Pericardium fibroblast (primary cell): ENCODE measurements around the gene GAR1. TPM values are rescaled to one million over a fixed set of nuclear protein-coding genes. Genes with fewer than 3 reads are reported as not detected.

Experiments used
- total RNA-seq: library from RNA; depleted of rRNA; stranded (reverse); fragments of >200 nt; gene quantifications from 2 replicates; pipeline ENCODE4 v1.2.3, GENCODE V29; 2015

GAR1 gene
- 6.7 and 13.1 TPM in 2 replicates for total RNA-seq

DNA sequence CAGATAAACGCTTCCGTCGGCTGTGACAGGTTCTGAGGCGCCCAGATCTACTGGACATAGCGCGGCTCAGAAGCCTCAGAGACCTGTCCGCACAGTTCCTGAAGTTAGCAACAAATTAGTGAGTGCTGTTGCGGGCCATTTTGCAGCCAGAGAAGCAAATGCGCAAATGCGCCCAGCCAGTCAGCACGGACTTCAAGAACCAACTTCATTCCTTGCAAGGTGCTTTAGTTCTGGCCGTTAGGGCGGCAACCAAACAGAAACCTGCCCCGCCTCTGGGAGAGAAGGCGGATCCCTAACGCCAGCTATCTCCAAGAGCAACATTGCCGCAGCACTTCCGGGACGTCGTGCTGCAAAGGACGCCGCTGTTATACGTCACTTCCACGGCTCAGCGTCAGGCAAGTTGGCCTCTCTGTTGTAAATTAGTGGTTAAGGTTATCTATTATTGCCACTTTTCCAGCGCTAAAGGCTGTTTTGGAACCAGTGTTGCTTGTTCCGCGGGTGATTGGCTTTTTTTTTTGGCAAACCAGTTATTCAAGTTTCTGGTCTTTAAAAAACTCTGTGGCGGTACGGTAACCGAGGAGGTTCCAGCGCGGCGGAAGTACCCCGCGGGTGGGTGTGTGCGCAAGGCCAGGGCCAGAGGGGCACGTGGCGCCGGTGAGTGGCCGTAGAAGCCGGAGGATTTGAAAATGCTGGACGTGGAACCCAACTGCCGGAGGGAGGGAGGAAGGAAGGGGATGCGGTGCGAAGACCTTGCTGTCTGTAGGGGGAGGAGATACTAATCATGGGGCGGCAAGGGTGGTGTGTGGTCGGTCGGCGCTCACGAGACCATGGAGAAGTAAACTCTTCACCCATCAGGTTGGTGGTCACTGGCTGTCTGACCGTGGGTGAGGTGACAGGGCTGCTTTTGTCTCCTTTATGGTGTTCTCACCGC, at the start of gene GAR1:
Gene GAR1, plus strand, starts transcription at position 612 of the 931 bp plus-strand sequence. CDS start 403 bp downstream, outside the sequence.

GRCh38 chr4:109801895-109802319, 13.7 kb upstream of the GAR1 start, which contains the start of gene CFI:
TSS of gene CFI (minus strand) at chr4:109801999. CDS start at chr4:109801971, 28 bp downstream.

GRCh38 chr4:109827672-109828071, 12.1 kb downstream of the GAR1 start, which contains the start of gene RRH:
TSS of gene RRH (plus strand) at chr4:109827972. CDS start at chr4:109828028, 56 bp downstream.

GRCh38 chr4:109847896-109848442, 32.4 kb downstream of the GAR1 start, which contains the start of gene LRIT3:
TSS of gene LRIT3 (plus strand) at chr4:109848107. CDS start at chr4:109848202, 95 bp downstream.

Other genes starting within 250 kb of the GAR1 start
- gene CASP6, start 112.3 kb upstream of the GAR1 start, total RNA-seq: 13.0 and 17.5 TPM in 2 replicates
- 13.2 and 16.7 TPM in 2 replicates for gene PLA2G12A, start 85.7 kb upstream of the GAR1 start, total RNA-seq
- gene CFI, start 13.8 kb upstream of the GAR1 start, total RNA-seq: 16.7 and 38.8 TPM in 2 replicates
- gene RRH, start 12.2 kb downstream of the GAR1 start, total RNA-seq: not detected in 2 replicates
- gene LRIT3, start 32.3 kb downstream of the GAR1 start, total RNA-seq: not detected in 2 replicates
- gene EGF, start 97.1 kb downstream of the GAR1 start, total RNA-seq: not detected in 2 replicates